Medulla oblongata (tissue), 1 donor: ENCODE data around the gene ABLIM3.
"Not testable (repeated sequence)": the region's sequence is repeated elsewhere in the genome, so short reads cannot be mapped to it uniquely, and the experiment has no call there.

Source experiments
- DNase-seq: peaks from one replicate; pipeline ENCODE4 v3.0.0-alpha.2; 2015; ENCODE audit errors: extremely low spot score

Gene ABLIM3

GRCh38 chr5:149157330-149157729, 16.0 kb downstream of the ABLIM3 start:
- no peak for DNase-seq

DNA sequence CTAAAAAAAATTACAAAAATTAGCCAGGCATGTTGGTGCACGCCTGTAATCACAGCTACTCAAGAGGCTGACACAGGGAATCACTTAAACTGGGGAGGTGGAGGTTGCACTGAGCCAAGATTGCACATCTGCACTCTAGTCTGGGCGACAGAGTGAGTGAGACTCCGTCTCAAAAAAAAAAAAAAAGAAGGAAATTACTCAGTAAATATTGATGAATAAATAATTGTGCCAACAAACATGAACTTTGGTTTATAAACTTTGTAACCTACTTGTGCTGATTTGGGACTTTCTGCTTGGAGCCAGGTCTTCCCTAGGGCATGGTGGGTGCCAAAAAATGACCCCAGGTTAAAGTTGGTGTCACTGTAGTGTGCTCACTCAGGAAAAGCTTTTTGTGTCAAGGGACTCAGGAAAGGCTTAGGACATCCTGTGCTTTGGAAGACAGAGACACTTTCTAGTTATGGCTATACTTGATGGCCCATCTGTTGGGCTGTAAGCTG, 19.0 kb downstream of the ABLIM3 start:
- DNase-seq = no peak

GRCh38 chr5:149161026-149161687, 19.9 kb downstream of the ABLIM3 start:
- peak; percentile 60 for DNase-seq

DNA sequence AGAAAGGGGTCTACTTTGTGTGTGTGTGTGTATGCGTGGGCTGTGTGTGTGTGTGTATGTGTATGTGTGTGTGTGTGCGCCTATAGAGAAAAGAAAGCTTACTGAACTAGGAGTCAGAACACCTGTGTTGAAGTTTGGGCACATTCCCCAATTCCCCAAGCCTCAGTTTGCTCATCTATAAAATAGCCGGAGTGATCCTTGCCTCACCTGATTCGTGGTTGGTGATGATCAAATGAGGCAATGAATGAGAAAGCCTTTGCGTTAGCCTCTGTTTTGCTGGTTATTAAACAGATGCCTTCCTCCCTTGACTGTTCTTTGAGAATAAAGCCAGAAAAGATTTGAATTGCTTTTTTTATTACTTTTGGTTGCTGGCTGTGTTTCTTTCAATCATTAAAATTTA, 20.6 kb downstream of the ABLIM3 start:
- no peak for DNase-seq

GRCh38 chr5:149162401-149163084, 21.2 kb downstream of the ABLIM3 start:
- DNase-seq = peak; percentile 38

DNA sequence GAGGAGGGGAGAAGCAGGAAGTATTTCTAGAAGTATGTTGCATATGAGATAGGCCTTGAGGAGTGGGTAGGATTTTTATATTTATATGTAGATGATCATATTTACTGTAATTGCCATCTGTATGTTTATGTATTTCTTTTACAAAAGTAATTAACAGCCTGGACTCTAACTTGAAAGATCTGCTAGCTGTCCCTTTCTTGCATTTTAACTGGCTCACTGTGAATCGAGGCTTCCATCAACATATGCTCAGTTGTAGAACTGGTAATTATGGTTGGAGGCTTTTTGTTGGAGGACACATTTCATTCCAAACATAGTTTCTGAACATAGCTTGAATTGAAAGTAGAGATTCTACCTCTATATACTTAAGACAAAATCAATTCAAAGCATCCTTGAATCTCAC, 23.4 kb downstream of the ABLIM3 start:
- no peak for DNase-seq

DNA sequence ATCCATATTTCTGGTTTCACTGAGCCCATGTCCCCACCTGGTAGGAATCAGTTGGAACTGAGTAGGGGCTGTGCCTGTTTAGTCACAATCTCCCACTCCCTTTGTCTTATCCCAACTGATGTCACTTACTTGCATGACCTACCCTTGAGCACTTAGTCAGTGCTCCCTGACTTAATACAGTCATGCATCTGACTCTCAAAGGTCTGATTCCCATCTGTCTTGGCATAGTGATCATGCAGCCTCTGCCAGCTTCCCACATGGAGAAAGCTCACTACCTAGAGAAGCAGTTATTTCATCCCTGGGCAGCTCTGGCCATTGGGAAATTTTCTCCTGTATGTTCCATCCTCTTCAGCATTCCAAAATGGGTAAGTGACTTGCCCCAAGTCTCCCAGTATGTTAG, 24.8 kb downstream of the ABLIM3 start:
- no peak for DNase-seq

GRCh38 chr5:149166591-149167100, 25.4 kb downstream of the ABLIM3 start:
- no peak for DNase-seq

DNA sequence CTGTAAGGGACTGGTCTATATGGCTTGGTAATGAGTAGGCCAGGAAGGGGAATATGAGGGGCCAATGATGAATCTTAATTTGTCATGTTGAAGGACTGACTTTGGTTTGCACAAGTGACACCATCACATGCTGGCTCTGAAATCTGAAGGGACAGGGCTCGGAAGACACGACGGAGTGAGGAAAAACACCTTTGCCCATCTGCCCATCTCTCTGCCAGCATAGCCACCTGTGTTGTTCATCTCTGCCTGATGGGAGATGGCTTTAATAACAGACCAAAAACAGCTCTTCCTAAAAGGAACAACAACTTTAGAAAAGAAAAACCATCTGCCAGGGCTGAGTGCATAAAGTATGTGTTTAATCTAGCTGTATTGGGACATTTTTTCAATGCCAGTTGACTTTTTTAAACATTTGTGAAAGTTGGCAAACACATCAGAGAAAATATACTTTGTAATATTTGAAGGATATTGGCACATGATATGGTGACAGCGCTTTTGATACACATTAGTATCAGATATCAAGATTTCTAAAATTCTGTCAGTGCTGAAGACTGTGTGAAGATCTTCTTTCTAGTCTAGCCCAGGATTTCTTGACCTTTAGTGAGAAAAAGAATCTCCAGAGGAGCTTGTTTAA, 27.1 kb downstream of the ABLIM3 start:
- no peak for DNase-seq

DNA sequence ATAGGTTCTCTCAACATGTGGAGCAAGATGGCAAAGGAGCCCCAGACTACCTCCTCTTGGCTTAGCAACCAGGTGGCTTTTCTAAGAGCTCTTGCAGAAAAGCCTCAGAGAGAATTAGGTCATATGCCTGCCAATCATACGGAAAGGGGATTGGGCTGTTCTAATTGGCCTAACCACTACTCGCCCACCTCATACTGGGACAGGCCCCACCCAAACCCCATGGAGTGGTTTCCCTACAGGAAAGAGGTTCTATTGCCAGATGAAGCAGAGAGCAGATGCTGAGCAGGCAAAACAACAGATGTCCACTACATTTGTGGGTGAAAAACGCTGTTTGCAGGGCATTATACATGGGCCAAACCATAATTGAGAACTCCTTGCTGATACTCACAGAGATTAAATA, 29.0 kb downstream of the ABLIM3 start:
- DNase-seq = no peak

DNA sequence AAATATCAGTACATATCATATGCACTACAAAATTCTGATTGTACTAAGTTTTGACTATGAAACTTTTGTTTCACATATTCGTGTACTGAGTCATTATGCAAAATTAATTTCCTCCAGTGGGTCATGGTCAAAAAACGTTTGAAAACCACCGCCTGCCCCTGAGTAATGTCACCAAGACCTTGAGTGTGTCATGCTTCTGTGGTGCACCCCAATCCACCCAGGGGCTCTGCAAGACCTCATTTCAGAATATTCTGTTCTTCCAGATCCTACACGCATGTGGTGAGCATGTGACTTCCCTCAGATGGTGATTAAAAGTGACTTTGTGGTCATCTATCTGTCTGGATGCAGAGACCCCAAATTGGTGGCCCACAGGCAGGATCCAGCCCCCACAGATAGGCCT, 31.0 kb downstream of the ABLIM3 start:
- DNase-seq = no peak

DNA sequence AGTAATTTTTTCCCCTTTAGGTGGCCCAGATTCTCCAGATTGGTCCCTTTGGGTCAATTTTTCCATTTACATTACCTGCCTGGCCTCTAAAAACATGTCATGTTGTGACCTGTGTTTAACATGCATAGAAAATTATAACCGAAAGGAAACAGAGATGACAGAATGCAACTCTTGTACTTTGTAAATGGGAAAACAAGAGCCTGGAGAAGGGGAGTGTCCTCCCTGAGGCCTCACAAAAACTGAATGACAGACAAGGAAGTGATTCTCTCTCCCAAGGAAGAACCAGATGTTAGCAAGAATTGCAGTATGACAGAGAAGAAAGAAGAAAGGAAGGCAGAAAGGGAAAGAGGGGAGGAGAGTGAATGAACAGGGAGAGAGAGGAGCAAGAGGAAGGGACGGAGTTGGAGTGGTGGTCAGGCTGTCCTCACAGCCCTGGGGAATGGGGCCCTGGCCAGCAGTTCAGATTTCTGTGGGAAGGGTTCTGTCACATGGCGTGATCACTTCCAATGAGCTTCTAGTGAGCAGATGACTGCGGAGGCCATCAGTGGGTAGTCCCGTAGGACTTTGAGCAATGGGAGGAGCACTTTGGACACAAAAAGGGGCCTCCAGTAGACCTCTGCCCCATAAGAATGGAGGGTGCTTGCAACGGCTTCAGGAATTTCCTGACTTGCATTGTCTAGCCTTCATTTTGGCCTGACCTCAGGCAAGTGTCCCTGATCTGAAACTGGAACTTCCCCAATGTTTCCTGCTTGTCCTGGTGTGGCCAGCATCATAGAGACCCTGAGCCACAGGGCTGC, 31.6 kb downstream of the ABLIM3 start:
- DNase-seq = no peak

- peak; percentile 51 for DNase-seq
Measured at GRCh38 chr5:149174847-149175234, 33.5 kb downstream of the ABLIM3 start.

DNA sequence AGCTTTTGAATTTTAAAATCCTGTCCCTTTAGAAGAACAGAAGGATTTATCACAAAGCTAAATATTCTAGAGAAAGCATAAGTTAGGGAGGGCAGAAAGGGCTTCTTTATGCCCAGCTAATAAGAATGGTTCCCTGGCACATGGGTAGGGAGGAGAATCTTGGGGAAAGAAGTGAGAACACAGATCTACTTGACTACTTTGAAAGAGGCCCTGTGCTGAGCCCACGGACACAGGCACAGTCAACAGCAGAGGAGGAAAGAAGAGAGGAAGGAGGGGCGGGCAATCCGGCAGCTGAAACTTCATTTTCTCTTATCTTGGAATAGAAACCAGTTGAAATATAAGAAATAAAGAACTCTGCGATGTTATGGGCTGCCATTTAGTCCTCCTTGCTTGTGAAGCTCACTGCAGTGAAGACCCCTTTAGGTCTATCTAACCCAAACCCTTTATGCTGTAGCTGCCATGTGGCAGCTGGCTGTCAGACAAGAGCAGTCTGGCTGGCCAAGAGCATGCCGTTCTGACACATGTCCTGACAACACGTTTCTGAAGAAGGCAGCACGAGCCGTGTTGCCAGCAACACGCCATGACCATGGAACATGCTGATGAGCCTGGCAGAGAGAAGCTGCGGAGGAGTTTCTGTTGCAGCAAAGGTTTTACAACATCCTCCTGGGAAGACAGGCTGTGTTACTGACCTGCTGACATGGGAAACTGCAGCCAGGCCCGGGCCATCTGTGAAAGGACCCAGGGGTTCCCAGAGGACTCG, 34.2 kb downstream of the ABLIM3 start:
- peak; percentile 56 for DNase-seq

DNA sequence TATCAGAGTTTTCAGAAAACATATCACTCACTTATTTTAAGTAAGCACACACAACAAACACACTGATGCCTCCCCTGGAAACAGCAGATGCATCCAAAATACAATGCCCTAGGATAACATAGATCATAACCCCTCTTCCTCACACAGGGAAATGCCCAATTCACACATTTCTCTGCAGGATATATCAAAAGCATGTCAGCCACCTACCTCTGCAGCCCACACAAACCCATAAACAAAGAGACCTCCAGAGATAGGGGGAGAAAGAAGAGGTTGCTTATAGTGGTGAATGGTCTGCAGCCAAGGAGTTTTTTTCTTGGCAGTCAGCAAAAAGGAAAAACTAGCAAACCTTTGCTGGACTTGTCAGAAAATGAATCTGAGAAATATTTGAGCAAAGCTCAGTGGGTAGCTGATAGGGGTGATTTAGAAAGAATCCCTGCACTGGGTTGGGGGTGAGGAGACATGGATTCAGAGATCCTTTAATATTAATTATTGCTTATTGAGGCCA, 36.1 kb downstream of the ABLIM3 start:
- no peak for DNase-seq

DNA sequence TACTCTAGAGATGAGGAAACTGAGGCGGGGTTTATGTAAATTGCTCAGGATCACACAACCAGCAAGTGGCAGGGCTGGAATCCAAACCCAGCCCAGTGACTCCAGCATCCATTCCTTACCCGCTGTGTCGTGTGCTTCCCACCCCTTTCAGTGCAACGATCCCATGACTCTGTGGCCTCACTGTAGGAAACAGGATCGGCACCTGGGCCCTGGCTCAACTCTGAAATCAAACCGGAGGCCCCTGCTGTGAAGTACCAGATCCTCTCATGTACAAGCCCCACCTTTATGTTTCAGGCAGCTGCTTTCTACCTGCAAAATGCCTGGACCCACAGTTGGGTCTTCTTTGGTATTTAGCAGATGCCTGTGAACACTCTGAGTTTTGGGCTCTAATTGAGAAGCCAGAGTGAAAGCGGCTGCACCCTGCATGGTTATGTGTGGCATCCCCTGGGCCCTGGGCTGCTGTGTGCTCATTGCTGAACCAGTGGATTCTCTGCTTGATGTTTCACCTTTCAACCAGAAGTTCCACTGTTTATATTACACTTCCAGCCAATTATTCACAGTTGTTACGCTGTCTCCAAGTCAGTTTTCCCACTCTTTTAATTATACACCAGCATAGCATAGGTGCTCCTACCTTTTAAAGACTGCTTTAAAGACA, 36.7 kb downstream of the ABLIM3 start:
- no peak for DNase-seq

DNA sequence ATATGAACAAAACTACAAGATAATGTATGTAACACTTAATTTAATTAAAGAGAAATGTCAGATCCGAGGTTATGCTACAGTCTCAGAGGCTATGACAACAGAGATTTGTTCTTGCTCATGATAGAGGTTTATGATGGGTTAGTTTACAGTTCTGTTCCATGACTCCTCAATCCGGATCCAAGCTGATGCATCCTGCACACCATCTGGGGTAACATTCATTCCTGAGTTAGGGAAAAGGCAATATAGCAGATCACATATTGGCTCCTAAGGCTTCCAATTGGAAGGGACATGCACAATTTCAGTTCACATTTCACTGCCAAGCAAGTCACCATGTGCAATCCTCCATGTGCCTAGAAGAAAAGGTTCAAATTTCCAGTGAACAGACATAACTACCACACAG, 40.4 kb downstream of the ABLIM3 start:
- DNase-seq = no peak

GRCh38 chr5:149182241-149182640, 40.9 kb downstream of the ABLIM3 start:
- DNase-seq = no peak

DNA sequence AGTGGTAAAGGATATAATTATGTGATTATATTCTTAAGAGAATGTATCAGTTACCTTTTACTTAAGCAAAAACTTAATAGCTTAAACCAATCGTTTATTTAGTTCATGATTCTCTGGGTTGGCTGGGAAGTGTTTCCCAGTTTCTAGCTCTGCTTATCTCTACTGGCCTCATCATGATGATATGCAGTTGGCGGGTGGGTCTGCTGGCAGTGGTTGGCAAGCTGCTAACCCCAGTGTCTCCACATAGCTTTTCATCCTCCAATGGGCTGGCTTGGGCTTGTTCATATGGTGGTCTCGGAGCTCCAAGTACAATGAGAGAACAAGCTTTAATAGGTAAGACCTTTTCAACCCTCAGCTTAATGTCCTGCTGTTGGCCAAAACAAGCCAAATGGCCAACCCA, 43.8 kb downstream of the ABLIM3 start:
- no peak for DNase-seq

DNA sequence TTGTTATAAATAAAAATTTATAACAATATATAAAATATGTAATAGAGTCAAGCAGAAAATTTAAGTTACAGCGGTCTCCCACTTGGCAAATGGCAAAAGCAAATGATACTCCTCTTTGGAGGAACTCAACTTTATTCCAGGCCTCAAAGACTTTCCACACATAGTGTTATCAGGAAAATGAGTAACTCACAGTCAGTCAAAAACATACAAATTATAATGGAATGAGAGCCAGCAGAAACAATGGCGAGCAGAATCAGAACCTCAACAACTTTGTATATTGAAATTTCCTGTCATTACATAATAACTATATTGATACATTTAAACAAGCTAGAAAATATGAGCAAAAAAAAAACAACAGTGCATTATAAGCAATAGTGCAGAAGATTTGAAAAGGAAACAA, 45.2 kb downstream of the ABLIM3 start:
- DNase-seq = no peak

- DNase-seq = not testable (repeated sequence)
Measured at GRCh38 chr5:149187617-149188016, 46.3 kb downstream of the ABLIM3 start.
